HepG2 (cell line): ENCODE measurements around the gene TCF7L2. TPM values are rescaled to one million over a fixed set of nuclear protein-coding genes. Genes with fewer than 3 reads are reported as not detected.

Source experiments
- AFF4 ChIP-seq: sonication (generic); formaldehyde crosslinking; IDR thresholded peaks from 2 replicates; pipeline ENCODE4 v1.4.0; 2020; ENCODE audit warnings: missing genetic modification reagents
- HINFP ChIP-seq: sonication (generic); formaldehyde crosslinking; IDR thresholded peaks from 2 replicates; pipeline ENCODE4 v1.4.0; 2020; ENCODE audit warnings: low read depth, mild to moderate bottlenecking, missing genetic modification reagents
- SP4 ChIP-seq: sonication (generic); formaldehyde crosslinking; IDR thresholded peaks from 2 replicates; pipeline ENCODE4 v1.8.1; 2023; ENCODE audit warnings: mild to moderate bottlenecking, missing genetic modification reagents
- SRF ChIP-seq: IDR thresholded peaks from 2 replicates; pipeline ENCODE4 v1.6.1; 2011; ENCODE audit warnings: mild to moderate bottlenecking, low read depth, low read length, moderate library complexity
- TFE3 ChIP-seq: IDR thresholded peaks from 2 replicates; pipeline ENCODE4 v1.6.1; 2016
- THYN1 ChIP-seq: sonication (generic); formaldehyde crosslinking; IDR thresholded peaks from 2 replicates; pipeline ENCODE4 v1.8.1; 2023; ENCODE audit warnings: low read depth, mild to moderate bottlenecking, moderate library complexity, missing genetic modification reagents, borderline replicate concordance
- ZBTB26 ChIP-seq: IDR thresholded peaks from 2 replicates; pipeline ENCODE4 v1.6.1; 2016; ENCODE audit warnings: missing compliant biosample characterization, missing genetic modification reagents, borderline replicate concordance
- ZNF350 ChIP-seq: sonication (generic); formaldehyde crosslinking; IDR thresholded peaks from 2 replicates; pipeline ENCODE4 v1.4.0; 2020; ENCODE audit warnings: mild to moderate bottlenecking, low read depth, missing genetic modification reagents, borderline replicate concordance
- ZNF768 ChIP-seq: sonication (generic); formaldehyde crosslinking; IDR thresholded peaks from 2 replicates; pipeline ENCODE4 v1.4.0; 2020; ENCODE audit warnings: missing genetic modification reagents
- ZNF850 ChIP-seq: sonication (generic); formaldehyde crosslinking; conservative IDR thresholded peaks from 2 replicates; pipeline ENCODE4 v1.9.0; 2021; ENCODE audit warnings: mild to moderate bottlenecking, missing genetic modification reagents
- polyA plus RNA-seq, 8 experiments: library from polyadenylated mRNA; depleted of rRNA in 3 of 8; stranded (reverse) in 7 of 8; unstranded in 1 of 8; fragments of >200 nt; fragmentation: Illumina TruSeq in 4 of 8; extraction: Trizol in 4 of 8; gene quantifications; 2 replicates each; pipeline versions ENCODE4 v1.2.1 to v1.2.3, GENCODE V29; 2011 to 2016; ENCODE audit warnings: low read depth in 4 of 8, missing spikeins in 1 of 8, mixed read lengths in 1 of 8; ENCODE audit not compliant: insufficient read depth in 1 of 8
- total RNA-seq, 5 experiments: library from RNA; depleted of rRNA; stranded (reverse); fragments of >200 nt; fragmentation: Illumina TruSeq; extraction: Trizol; gene quantifications; 2 replicates each; pipeline ENCODE4 v1.2.3, GENCODE V29; 2016; ENCODE audit warnings: low read depth in 1 of 5
- TF ChIP-seq, protein P1 (sequence below): sonication (generic); formaldehyde crosslinking; IDR thresholded peaks from 2 replicates; pipeline ENCODE4 v1.4.0; 2020; ENCODE audit warnings: missing genetic modification reagents
- TF ChIP-seq, protein P2 (sequence below): sonication (generic); formaldehyde crosslinking; IDR thresholded peaks from 2 replicates; pipeline ENCODE4 v1.5.0; 2020; ENCODE audit warnings: missing genetic modification reagents
- TF ChIP-seq, protein P3 (sequence below): sonication (generic); formaldehyde crosslinking; IDR thresholded peaks from 2 replicates; pipeline ENCODE4 v1.5.1; 2020; ENCODE audit warnings: missing genetic modification reagents, mild to moderate bottlenecking, borderline replicate concordance

Gene TCF7L2
- total and polyA plus RNA-seq, 2 of the 13 experiments (the other 11 are each of a cell fraction or from before 2014, with no cell fraction given) = 3.9 to 13.7 TPM

GRCh38 chr10:113087165-113088029 is 137.3 kb downstream of the TCF7L2 start (continued):
- TF ChIP-seq AFF4 (CRISPR knock-in tag) (no peak), SP4 (CRISPR knock-in tag) (no peak), ZNF768 (CRISPR knock-in tag) (no peak), SRF (no peak), ZBTB26 (CRISPR knock-in tag) (peak; percentile 92), ZNF850 (no peak), TFE3 (CRISPR knock-in tag) (no peak), THYN1 (CRISPR knock-in tag) (no peak), ZNF350 (CRISPR knock-in tag) (0 out of 2 replicates have a peak, but pooled peaks have one; percentile 24), HINFP (CRISPR knock-in tag) (no peak)
- TF ChIP-seq, protein P1, sequence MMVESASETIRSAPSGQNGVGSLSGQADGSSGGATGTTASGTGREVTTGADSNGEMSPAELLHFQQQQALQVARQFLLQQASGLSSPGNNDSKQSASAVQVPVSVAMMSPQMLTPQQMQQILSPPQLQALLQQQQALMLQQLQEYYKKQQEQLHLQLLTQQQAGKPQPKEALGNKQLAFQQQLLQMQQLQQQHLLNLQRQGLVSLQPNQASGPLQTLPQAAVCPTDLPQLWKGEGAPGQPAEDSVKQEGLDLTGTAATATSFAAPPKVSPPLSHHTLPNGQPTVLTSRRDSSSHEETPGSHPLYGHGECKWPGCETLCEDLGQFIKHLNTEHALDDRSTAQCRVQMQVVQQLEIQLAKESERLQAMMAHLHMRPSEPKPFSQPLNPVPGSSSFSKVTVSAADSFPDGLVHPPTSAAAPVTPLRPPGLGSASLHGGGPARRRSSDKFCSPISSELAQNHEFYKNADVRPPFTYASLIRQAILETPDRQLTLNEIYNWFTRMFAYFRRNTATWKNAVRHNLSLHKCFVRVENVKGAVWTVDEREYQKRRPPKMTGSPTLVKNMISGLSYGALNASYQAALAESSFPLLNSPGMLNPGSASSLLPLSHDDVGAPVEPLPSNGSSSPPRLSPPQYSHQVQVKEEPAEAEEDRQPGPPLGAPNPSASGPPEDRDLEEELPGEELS (CRISPR knock-in tag) = peak; percentile 97
- TF ChIP-seq, protein P2, sequence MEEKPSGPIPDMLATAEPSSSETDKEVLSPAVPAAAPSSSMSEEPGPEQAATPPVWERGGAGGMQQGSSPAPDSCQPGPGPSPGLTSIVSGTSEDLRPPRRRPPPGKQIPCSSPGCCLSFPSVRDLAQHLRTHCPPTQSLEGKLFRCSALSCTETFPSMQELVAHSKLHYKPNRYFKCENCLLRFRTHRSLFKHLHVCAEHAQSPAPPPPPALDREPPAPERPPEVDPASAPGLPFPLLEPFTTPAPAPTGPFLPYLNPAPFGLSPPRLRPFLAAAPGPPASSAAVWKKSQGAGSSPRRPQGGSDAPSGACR (CRISPR knock-in tag) = peak; percentile 65; the same call in 1 of the 2 replicates
- TF ChIP-seq, protein P3, sequence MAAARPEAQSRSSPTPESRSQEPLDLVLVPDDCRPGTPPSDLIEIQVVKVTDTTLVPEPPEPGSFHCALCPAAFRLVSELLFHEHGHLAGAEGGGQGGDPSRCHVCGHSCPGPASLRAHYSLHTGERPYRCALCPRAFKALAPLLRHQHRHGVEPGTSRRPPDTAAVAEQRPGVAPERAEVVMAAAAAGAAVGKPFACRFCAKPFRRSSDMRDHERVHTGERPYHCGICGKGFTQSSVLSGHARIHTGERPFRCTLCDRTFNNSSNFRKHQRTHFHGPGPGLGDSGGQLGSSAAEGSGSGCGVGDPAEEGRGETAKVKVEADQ (CRISPR knock-in tag) = no peak
